Measurements from ENCODE around the gene BET1L.

BET1L gene

DNA sequence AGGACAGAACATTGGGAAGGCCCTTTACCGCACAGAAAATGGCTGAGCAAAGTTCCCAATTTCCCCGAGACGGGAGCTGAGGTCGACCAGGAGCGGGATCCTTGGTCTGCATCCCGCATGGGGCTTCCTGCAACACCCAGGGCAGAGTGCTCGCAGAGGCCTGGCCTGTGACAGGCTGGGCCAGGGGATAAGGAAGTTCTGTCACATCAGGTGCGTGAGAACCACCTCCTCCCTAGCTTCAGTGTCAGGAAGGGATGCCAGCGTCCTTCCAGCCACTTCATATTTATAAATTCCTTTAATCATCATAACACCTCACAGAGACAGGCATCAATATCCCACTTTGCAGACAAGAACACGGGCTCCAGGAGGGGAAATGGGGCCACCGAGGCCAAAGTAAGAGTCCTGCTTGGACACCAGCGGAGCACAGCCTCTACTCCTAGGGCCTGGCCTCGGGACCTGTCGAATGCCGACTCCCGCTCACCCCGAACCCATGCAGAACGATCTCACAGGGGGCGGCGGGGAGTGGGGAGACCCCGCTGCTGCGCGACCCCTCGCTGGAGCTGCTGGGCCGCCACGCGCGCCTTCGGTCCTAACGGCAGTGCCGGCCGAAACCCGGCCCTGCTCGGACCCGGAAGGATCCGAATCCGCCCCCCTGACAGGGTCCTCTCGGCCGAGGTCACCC is 532 bp downstream of the BET1L start:
- Histone ChIP-seq H3K79me2 (ENCODE audit: insufficient read depth, low read length) (peaks cover 62% of the 10 kb centered on the region), H3K9me3 (ENCODE audit: insufficient read depth, low read depth, low read length) (no peaks in the 10 kb centered on the region), H2AFZ (ENCODE audit: low read length) (no peak overlapping the region; the same call in 1 of the 2 replicates), H3K4me2 (ENCODE audit: low read depth, low read length, poor library complexity, severe bottlenecking) (peak overlapping the region; percentile 78), H3K9me2 (replicated peaks; ENCODE audit: low read depth, low read length) (no peaks in the 10 kb centered on the region), H3K36me3 (ENCODE audit: insufficient read depth, low read length) (peaks cover 14% of the 10 kb centered on the region; the same call in 1 of the 2 replicates), H3K4me1 (ENCODE audit: insufficient read depth, low read length, poor library complexity, severe bottlenecking) (peaks cover 60% of the 10 kb centered on the region), H3F3A (ENCODE audit: low read depth) (peaks cover 5% of the 10 kb centered on the region), H3K4me3 (ENCODE audit: low read length, poor library complexity, severe bottlenecking) (peak overlapping the region; percentile 98), H4K20me1 (ENCODE audit: insufficient read depth, low read length, poor library complexity, severe bottlenecking) (peaks cover 36% of the 10 kb centered on the region), H3K9ac (ENCODE audit: low read depth, low read length, poor library complexity, severe bottlenecking) (peak overlapping the region; percentile 99), H3K27me3 (ENCODE audit: insufficient read depth, low read length, poor library complexity, severe bottlenecking) (no peaks in the 10 kb centered on the region)
- TF ChIP-seq EZH2phosphoT487 (IDR thresholded peaks at IDR 0.05; ENCODE audit: borderline replicate concordance): no peak
- TF ChIP-seq, protein P1, sequence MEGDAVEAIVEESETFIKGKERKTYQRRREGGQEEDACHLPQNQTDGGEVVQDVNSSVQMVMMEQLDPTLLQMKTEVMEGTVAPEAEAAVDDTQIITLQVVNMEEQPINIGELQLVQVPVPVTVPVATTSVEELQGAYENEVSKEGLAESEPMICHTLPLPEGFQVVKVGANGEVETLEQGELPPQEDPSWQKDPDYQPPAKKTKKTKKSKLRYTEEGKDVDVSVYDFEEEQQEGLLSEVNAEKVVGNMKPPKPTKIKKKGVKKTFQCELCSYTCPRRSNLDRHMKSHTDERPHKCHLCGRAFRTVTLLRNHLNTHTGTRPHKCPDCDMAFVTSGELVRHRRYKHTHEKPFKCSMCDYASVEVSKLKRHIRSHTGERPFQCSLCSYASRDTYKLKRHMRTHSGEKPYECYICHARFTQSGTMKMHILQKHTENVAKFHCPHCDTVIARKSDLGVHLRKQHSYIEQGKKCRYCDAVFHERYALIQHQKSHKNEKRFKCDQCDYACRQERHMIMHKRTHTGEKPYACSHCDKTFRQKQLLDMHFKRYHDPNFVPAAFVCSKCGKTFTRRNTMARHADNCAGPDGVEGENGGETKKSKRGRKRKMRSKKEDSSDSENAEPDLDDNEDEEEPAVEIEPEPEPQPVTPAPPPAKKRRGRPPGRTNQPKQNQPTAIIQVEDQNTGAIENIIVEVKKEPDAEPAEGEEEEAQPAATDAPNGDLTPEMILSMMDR (conservative IDR thresholded peaks at IDR 0.05; ENCODE audit: low read length): no peak

DNA sequence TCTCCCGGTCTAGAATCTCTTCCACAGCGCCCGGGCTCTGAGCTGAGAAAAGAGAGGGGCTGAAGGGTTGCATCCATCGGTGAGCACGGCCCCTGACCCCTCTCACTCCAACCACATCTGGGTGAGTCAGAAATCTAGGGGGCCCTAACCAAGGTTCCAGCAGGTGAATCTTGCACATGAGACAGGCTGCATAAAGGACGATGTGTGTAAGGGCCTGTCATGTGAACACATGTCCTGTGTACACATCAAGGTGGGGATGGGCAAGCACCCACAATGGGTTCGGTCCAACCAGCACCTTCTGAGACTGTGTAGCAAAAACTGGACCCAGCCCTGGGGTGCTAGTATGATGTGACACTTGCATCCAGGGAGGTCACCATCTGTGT is 1.2 kb downstream of the BET1L start:
- Histone ChIP-seq H3K4me1 (ENCODE audit: insufficient read depth, low read length, poor library complexity, severe bottlenecking) (peaks cover 59% of the 10 kb centered on the region), H3K36me3 (ENCODE audit: insufficient read depth, low read length) (peaks cover 7% of the 10 kb centered on the region; the same call in 1 of the 2 replicates), H4K20me1 (ENCODE audit: insufficient read depth, low read length, poor library complexity, severe bottlenecking) (peaks cover 34% of the 10 kb centered on the region)

DNA sequence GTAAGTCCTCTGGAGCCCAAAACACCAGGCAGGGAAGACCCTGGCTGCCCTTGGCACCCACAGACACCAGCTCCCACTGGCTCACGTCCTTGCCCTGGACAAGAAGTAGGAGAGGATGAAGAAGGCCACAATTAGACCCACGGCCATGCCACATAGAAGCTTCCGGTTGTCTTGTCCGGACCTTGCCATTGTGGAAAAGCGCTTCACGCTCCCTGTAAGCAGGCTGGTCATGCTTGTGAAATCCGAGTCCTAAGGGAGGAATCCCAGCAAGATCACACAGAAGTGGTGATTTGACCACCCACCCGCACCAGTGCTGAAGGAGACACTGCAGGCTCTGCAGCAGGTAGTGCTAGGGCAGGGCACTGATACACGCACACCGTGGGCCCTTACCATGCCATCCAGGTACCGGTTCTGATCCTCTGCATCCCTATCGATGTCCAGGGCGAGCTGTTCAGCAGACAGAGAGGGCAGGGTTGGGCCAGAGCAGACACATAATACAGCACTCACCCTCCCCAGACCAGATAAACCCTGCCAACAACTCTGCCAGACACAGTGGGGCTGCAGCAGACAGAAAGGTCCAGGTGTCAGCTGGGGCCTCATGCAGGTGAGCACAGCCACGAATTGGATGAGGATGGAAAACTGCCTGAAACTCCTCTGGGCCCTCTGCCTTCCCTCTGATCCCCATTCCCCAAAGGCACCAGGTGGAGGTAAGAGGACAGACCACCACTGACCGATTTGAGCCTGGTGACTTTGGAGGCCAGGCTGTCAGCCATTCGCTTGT is 1.8 kb downstream of the BET1L start:
- Histone ChIP-seq H2AFZ (ENCODE audit: low read length) (no peak overlapping the region), H4K20me1 (ENCODE audit: insufficient read depth, low read length, poor library complexity, severe bottlenecking) (peaks cover 28% of the 10 kb centered on the region), H3K79me2 (ENCODE audit: insufficient read depth, low read length) (peaks cover 50% of the 10 kb centered on the region), H3K9ac (ENCODE audit: low read depth, low read length, poor library complexity, severe bottlenecking) (peak overlapping the region; percentile 99), H3F3A (ENCODE audit: low read depth) (peaks cover 5% of the 10 kb centered on the region), H3K4me1 (ENCODE audit: insufficient read depth, low read length, poor library complexity, severe bottlenecking) (peaks cover 53% of the 10 kb centered on the region), H3K4me2 (ENCODE audit: low read depth, low read length, poor library complexity, severe bottlenecking) (peak overlapping the region; percentile 78), H3K36me3 (ENCODE audit: insufficient read depth, low read length) (peaks cover 3% of the 10 kb centered on the region; the same call in 1 of the 2 replicates), H3K4me3 (ENCODE audit: low read length, poor library complexity, severe bottlenecking) (peak overlapping the region; percentile 98), H3K9me2 (replicated peaks; ENCODE audit: low read depth, low read length) (no peaks in the 10 kb centered on the region), H3K9me3 (ENCODE audit: insufficient read depth, low read depth, low read length) (no peaks in the 10 kb centered on the region), H3K27me3 (ENCODE audit: insufficient read depth, low read length, poor library complexity, severe bottlenecking) (no peaks in the 10 kb centered on the region)
- TF ChIP-seq EZH2phosphoT487 (IDR thresholded peaks at IDR 0.05; ENCODE audit: borderline replicate concordance): no peak
- TF ChIP-seq, protein P1 (conservative IDR thresholded peaks at IDR 0.05; ENCODE audit: low read length): no peak

More for the DNA sequence above, 1.2 kb downstream of the BET1L start:
- no peaks in the 10 kb centered on the region for H3K27me3 ChIP-seq (ENCODE audit: insufficient read depth, low read length, poor library complexity, severe bottlenecking)
- peak overlapping the region; percentile 99 for H3K9ac ChIP-seq (ENCODE audit: low read depth, low read length, poor library complexity, severe bottlenecking)
- H3K4me3 ChIP-seq (ENCODE audit: low read length, poor library complexity, severe bottlenecking): peak overlapping the region; percentile 98
- TF ChIP-seq, protein P1 (conservative IDR thresholded peaks at IDR 0.05; ENCODE audit: low read length): no peak
- no peak for TF ChIP-seq EZH2phosphoT487 (IDR thresholded peaks at IDR 0.05; ENCODE audit: borderline replicate concordance)
- no peaks in the 10 kb centered on the region for H3K9me2 ChIP-seq (replicated peaks; ENCODE audit: low read depth, low read length)
- peaks cover 56% of the 10 kb centered on the region for H3K79me2 ChIP-seq (ENCODE audit: insufficient read depth, low read length)
- no peaks in the 10 kb centered on the region for H3K9me3 ChIP-seq (ENCODE audit: insufficient read depth, low read depth, low read length)
- H3K4me2 ChIP-seq (ENCODE audit: low read depth, low read length, poor library complexity, severe bottlenecking): peak overlapping the region; percentile 78
- peaks cover 5% of the 10 kb centered on the region for H3F3A ChIP-seq (ENCODE audit: low read depth)
- H2AFZ ChIP-seq (ENCODE audit: low read length): no peak overlapping the region

Measured in Loucy (cell line).